HG02852 (cell line): ENCODE data around the gene WHRN.

Source experiments
- ATAC-seq: cut with Tn5 transposase; IDR thresholded peaks from one replicate; pipeline ENCODE4 v1.9.1; 2021; ENCODE audit warnings: mild to moderate bottlenecking, moderate library complexity; ENCODE audit not compliant: unreplicated experiment

The WHRN gene

GRCh38 chr9:114451707-114452031 is 53.6 kb downstream of the WHRN start:
- ATAC-seq, result no peak

- ATAC-seq, result peak; percentile 74
Measured at GRCh38 chr9:114450833-114451706, 54.2 kb downstream of the WHRN start.

- no peak for ATAC-seq
Measured at GRCh38 chr9:114450181-114450580, 55.1 kb downstream of the WHRN start.

GRCh38 chr9:114449236-114449635 is 56.0 kb downstream of the WHRN start:
- no peak for ATAC-seq

GRCh38 chr9:114448706-114449105 is 56.6 kb downstream of the WHRN start:
- ATAC-seq, result no peak

- no peak for ATAC-seq
Measured at GRCh38 chr9:114446672-114447450, 58.4 kb downstream of the WHRN start.

GRCh38 chr9:114446036-114446435 is 59.2 kb downstream of the WHRN start:
- ATAC-seq, result no peak

GRCh38 chr9:114445616-114446015 is 59.7 kb downstream of the WHRN start:
- no peak for ATAC-seq

- ATAC-seq, result no peak
Measured at GRCh38 chr9:114442022-114442421, 63.3 kb downstream of the WHRN start.

- no peak for ATAC-seq
Measured at GRCh38 chr9:114437401-114437893, 67.8 kb downstream of the WHRN start.

GRCh38 chr9:114434878-114435311 is 70.4 kb downstream of the WHRN start:
- ATAC-seq, result no peak

- no peak for ATAC-seq
Measured at GRCh38 chr9:114433720-114434255, 71.5 kb downstream of the WHRN start.

- ATAC-seq, result no peak
Measured at GRCh38 chr9:114433086-114433485, 72.2 kb downstream of the WHRN start.

GRCh38 chr9:114432323-114433067 is 72.8 kb downstream of the WHRN start:
- ATAC-seq, result no peak

GRCh38 chr9:114431770-114432169 is 73.5 kb downstream of the WHRN start:
- ATAC-seq, result no peak

- ATAC-seq, result no peak
Measured at GRCh38 chr9:114431003-114431402, 74.3 kb downstream of the WHRN start.

GRCh38 chr9:114430457-114430856 is 74.8 kb downstream of the WHRN start:
- no peak for ATAC-seq

GRCh38 chr9:114429488-114429887 is 75.8 kb downstream of the WHRN start:
- no peak for ATAC-seq

GRCh38 chr9:114428466-114428865 is 76.8 kb downstream of the WHRN start:
- ATAC-seq, result no peak

- no peak for ATAC-seq
Measured at GRCh38 chr9:114427644-114428043, 77.6 kb downstream of the WHRN start.
